Right hindlimb (tissue), 1 donor: ENCODE measurements around the gene GLRX.
A peak's percentile ranks its signal among the peaks of the same experiment; 100 is the strongest.

ENCODE experiments used
- DNase-seq: peaks from one replicate; pipeline ENCODE4 v3.0.0-alpha.2; 2018

Gene GLRX

DNA sequence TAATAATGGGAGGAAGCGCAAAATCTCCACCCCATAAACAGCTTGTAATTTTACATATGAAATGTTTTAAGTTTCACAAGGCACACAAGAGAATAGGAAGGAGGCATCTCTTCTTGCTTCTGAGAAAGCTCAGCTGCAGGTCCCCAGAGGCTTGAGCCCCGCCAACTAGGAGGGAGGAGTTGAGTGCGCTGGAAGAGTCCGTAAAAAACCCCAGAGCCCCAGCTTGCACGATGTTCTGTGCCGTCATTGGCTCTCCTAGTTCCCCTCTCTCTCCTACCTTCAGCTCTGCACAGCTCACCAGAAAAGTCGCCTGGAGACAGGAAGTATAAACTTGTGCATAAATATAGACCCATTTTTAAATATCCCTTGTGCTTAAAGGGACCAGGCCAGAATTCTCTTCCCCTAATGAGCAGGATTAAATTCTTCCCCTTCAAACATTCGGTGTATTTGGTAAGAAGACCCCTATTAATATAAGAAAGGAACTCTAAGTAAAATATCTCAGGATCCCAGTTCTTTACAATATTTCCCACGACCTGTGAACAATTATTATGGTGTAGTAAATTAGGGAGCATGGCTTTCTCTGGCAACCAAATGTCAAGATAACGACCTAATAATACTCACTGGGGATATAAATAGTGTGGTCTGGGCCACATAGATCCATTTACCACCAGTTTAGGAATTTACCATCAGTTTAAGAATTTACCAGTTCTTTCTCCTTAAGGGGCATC lies 13.7 kb downstream of the GLRX start:
- DNase-seq: peak; percentile 86

DNA sequence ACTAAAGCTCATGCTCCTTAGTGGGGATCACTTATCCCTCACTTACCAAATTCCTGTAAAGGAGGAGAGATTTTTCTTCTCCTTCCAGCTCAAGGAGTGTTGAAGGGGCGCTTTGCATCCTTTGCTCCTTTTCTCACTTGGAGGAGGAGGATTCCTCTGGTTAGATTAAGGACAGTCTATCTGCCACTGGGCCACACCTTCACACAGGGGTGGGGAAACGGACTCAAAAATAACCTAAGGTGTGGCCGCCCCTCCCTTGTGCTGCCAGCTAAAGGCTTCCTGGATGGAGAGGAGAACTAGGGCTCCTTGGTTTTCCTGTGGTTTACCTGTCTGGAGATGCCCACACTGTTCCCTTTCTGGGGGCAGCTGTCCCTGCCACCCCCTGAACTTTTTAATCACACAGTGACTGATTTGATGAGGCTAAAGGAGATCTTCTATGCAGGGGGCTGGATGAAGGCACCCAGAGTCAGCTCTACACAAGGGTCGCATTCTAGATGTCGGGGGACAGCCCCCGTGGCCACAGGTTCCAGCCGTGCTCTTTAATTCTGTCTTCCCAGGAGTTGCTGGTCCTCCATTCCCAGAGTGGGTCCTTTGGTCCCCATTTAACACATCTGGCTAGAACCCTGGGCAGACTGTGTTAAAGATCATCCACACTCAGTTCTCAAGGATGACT lies 14.4 kb downstream of the GLRX start:
- no peak for DNase-seq

DNA sequence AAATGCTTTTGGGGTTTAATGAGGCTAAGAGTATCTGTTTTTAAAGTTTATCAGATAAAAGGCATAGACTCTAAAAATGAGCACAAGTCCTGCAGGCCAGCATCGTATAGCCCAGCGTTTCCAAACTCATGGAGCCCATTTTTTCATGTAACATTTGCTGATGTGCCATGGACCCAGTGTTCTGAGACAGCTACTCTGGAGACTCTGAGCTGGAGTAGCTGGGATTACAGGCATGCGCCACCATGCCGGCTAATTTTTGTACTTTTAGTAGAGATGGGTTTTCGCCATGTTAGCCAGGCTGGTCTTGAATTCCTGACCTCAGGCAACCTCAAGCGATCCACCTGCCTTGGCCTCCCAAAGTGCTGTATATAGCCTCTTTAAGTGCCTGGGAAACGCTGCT lies 15.8 kb downstream of the GLRX start:
- no peak for DNase-seq

DNA sequence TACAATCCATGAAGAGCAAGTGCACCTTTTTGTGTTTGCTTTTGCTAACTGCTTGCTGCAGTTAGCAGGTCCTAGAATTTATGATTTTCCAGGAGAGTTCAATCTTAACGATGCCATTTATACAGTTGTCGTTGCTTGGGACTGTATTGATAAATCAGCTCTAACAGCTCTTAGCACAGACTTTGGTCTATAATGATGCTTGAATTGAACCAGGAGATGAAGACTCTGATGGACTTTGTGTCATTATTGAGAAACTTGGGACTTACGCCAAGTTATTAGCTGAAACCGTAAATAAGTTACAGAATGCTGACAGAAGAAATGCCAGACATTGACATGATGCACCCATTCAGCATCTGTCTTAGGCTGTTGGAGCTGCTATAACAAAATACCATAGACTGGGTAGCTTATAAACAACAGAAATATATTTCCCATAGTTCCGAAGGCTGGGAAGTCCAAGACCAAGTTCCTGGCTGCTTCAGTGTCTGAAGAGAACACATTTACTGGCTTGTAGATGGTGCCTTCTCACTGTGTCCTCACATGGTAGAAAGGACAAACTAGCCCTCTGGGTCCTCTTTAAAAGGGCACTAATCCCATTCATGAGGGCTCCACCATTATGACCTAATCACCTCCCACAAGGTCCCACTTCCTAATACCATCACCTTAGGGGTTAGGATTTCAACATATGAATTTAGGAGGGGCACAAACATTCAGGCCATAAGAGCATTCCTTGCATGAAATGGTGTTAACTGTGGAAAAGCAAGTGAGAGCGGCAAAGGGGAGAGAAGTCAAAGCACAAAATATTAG lies 17.6 kb downstream of the GLRX start:
- DNase-seq: no peak

DNA sequence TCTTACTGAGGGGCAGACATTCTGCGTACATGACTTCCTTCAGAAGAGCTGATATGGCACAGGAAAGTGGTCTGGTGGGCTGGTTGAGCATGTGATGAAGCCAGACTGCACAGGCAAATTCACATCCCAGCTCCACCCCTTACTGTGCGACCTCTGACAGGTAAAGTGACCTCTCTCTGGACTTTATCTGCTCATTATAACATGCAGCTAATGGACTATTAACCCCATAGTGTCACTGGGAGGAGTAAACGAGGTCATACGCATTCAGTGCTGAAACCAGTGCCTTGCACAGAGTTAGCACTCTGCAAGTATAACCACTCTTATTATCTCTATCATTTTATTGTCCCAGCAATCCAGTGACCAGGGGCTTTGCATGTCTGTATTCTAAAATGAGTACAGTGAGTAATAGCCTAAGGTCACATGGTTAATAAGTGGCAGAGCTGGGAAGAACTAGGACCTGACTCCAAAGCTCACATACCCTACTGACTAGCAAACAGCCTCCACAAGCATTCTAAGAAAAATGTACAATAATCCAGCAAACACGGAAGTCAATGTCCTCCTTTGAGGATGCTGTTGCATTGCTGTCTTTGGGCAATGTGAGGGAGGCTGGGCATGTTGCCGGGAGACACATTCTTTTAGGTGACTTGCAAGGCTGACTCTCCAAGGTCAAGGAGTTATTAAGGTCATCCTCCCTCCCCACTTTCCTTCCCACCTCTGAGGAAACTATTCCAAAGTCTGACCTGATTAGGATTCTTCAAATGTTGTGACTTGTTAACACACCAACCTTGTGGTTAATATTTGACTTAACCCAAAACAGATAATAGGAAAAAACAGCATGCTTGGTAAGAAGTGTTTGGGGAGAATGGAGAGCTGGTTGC lies 19.0 kb downstream of the GLRX start:
- DNase-seq: no peak

DNA sequence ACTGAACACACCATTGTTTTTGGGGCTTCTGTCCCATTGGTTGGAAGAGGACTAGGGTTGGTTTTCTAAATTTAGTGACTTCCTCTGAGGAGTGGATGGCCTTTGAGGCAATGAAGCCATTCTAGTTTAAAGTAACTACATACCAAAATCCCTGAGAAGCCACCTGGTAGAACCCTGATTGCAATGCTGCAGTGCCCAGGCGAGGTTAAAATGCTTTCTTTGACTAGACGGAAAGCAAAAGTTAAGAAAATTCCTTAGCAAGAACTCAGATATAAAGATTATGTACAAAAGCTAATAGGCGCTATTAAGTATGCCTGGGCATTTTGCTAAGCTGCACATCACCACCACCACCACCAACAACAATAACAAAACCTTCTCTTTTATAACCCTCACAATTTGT lies 20.6 kb downstream of the GLRX start:
- no peak for DNase-seq

DNA sequence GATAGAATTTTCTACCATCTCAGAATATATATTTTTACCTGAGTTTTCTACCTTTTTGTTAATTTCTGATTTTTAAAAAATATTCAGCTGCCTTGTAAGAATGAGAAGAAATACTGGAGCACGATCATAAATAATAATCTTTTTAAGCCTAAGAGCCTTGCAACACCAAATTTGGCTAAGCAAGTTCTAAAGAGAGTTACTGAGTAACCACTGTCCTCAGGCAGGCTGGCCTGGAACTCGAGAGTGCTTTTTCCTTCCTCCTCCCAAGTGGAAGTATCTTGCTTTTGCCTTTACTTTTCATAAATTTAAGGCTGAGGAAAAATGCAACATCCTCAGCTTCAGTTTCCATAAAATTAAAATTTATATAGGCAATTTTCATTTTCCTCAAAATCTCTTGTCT lies 21.0 kb downstream of the GLRX start:
- DNase-seq: no peak

DNA sequence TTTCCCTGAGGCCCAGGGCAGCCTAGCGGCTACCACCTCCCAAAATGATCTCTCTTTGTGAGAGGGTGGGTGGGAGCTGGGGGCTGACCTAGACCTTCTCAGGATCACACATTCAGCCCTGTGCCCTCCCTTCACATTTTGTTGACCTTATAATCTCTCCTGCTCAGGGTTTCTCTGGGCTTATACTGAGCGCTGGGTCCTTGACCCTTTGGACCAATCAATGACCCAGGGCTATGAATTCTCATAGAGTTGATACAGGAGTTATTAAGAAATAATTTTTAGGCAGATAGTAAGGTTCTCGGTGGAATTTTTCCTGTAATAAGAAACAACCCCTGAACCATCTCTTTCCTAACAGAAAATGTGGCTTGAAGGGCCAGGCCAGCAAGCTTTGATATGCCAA lies 22.0 kb downstream of the GLRX start:
- no peak for DNase-seq

DNA sequence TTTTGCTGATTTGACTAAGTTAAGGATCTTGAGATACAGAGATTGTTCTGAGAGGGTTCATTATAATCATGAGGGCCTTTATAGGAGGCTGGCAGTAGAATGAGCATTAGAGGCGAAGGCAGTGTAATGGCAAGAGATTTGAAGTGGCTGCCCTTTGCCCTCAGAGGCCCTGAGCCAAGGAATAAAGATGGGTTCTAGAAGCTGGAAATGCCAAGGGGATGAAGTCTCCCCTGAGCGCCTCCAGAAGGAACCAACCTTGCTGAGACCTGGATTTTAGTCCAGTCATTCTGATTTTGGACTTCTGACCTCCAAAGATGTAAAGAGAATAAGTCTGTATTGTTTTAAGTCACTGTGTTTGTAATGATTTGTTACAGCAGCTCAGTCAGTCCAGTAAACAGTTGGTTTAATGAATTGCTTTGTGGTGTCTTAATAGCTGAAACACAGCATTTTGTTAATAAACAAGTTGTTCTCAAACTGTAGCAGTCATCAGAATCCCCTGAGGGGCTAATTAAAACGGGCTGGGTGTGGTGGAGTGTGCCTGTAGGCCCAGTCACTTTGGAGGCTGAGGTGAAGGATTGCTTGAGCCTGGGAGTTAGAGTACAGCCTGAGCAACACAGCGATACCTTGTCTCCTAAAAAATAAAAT lies 23.2 kb downstream of the GLRX start:
- DNase-seq: no peak

DNA sequence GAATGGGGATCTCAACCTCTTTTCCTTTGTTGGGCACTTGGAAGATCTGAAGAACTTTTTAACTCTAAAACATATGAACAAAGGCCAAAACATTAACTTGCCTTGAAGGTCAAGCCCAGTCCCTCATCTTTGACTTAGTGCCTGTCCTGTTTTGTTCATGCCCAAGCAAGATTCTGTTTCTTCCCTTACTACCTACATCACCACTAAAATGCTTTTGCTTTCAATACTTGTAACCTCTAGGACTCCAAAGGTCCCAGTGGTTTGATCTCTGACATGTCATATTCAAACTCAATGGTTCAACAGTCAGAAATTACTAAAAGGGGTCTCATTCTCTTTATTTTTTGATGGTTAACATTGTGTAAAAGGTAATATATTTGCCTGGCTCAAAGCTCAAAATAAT lies 24.0 kb downstream of the GLRX start:
- no peak for DNase-seq

DNA sequence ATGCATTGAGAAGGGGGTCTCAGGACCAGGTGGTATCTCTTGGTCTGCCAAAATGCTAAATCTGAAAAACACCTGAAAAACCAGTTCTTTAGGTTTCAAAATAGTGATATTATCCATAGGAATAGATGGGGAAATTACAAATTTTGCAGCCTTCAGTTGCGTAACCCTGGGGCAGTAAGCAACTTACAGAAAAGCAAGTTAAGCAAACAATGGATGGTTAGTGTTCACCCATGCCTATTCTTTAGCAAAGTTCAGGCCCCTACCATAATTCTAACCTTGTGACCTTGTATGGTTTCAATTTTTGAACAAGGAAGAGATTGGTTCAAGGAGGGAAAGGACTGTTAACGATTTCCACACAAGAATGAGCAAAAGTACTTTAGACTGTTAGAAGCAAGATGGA lies 24.5 kb downstream of the GLRX start:
- no peak for DNase-seq

DNA sequence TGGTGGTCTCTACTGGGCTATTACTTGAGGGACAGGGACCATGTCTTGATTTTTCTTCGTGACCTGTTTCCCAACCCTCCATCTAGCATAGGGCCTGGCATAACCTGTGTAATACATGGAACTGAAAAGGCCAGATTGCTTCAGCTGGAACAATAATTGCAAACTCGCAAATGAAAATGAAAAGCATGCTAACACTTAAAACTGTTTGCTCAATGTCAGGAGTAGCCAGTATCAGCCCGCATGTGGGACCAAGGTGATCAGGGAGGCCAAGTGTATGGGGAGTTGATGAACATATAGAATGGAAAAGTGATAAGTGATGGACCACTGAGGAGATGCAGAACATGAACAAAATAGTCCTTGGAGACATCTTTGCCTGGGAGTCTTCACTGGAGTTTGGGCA lies 25.2 kb downstream of the GLRX start:
- no peak for DNase-seq

DNA sequence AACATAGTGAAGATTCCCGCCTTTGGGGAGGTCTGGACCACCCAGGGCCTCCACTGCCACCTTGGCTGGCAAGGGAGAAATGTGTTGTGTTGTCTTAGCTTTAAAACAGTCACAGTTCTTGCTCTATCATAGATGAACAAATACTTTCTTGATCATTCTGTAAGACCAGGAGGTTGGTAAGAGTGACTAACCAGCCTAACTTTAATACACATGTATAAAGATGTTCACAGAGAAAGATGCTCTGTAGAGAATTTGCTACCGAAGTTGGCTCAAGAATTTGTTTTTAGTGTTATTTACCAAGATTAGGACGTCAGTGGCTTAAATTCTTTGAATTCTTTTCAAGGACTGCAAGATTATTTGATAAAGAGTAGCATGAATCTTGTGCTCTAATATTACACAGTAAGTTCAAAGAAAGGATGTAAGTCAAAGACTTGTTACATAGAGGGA lies 28.4 kb downstream of the GLRX start:
- no peak for DNase-seq

DNA sequence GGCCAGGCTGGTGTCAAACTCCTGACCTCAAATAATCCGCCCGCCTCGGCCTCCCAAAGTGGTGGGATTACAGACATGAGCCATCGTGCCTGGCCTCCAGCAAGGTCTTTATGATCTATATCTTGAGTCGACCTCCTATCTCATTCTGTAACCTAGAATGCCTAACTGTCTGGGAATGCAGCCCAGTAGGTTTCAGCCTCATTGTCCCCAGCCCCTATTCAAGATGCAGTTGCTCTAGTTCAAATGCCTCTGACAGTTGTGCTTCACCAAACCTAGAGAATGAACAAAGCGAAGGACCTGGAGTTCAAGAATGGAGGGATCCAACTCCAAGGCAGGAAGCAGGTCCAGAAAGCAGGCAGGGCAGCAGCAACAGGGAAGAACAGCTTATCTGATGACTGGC lies 30.8 kb downstream of the GLRX start:
- no peak for DNase-seq

DNA sequence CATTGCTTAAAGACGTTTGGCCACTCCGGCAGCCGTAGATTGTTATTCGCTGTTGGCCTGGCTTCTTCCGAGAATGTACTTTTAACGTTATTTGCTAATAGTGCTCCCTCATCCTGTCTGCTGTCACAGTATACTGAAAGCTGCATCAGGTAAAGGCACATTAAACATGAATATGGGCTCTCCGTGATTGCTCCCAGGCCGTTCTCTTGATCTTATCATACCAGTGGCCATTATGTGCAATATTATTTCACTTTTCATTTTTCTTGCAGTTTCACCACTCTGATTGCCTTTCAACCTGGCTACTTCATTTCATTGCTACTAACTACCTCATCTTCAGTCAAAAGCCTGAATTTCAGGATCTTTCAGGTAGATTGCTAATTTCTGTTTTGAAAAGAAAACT lies 34.0 kb downstream of the GLRX start:
- DNase-seq: no peak

DNA sequence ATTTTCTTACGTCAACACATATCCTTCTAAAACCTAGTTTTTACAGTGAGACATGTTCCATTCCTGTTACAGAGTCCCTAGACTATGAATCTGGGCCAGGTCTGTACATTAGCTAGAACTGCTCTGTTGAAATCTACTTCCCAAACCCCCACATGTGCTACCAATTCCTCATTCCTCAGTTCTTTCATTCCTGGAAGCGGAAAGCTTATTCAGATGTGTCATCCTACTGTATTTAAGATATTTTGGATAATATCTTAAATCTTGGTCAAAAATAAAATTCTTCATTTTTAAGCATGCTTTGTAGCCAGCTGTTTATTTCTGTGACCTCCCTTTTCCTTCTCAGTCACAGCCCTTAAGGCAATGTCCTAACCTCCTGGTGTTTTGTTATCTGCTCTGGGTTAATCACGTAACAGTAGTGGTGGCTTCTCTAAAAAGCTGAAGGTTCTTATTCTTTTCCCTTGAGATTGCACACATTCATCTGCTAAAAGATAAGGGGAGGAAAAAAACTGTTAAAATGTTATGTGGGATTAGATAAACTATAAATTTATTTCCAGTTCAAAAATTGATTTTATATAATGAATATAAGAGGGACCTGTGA lies 35.6 kb downstream of the GLRX start:
- no peak for DNase-seq

DNA sequence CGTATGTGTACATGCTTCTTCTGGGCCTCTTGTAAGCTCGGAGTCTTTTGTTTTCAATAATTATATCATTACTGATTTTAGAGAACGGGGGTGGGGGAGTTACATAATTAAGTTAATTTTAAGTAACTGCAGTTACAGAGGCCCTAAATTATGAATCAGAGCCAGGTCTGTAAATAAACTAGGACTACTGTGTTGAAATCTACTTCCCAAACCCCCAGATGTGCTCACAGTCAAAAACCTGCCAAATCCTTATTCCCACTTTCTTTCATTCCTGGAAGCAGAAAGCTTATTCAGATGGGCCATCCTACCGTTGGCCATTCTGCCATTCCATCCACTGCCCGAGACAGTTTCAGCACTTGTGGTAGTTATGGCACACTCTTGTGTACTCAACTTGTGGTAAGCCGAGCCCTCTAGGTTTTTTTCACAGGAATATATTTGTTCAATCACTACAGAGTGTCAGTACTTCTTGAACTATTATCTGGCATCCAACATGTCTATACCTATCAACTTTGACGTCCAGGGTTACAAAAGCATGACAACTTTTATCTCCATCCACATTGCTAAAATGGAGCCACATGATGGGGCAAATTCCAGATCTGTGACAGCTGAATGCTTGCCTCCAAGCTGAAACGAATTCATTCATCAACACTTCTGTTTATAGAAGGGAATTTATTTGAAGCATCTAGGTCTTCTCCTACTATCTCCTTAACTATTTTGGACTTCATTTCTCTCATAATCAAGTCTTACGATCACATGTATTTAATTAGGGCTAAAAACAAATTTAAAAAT lies 37.8 kb downstream of the GLRX start:
- no peak for DNase-seq

DNA sequence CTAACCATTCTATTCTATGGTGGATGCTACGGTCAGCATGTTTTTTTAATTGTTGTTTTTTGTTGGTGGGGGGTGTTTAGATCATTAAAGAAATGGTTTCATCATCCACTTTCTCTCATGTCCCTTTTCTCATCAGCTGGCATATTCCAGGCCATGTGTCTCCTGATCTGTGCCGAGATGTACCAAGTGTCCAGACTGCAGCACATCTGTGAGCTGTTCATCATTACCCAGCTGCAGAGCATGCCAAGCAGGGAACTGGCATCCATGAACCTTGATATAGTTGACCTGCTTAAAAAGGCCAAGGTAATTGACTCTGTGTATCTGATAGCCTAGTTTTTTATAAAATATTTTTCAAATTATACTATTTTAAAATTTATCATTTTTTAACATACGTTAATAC lies 38.9 kb downstream of the GLRX start:
- DNase-seq: no peak

DNA sequence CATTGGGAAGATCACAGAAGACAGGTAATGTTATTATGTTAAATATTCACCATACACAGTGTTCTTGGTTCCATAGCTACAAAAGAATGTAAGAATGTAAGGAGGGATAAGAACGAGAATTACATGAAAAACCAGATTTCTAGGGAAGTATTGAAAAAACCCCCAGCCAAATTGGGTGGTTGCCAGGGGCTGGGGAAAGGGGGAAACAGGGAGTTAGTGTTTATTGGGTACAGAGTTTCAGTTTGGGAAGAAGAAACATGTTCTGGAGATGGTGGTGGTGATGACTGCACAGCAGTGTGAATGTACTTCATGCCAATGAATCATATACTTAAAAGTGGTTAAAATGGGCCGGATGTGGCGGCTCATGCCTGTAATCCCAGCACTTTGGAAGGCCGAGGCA lies 40.3 kb downstream of the GLRX start:
- no peak for DNase-seq

DNA sequence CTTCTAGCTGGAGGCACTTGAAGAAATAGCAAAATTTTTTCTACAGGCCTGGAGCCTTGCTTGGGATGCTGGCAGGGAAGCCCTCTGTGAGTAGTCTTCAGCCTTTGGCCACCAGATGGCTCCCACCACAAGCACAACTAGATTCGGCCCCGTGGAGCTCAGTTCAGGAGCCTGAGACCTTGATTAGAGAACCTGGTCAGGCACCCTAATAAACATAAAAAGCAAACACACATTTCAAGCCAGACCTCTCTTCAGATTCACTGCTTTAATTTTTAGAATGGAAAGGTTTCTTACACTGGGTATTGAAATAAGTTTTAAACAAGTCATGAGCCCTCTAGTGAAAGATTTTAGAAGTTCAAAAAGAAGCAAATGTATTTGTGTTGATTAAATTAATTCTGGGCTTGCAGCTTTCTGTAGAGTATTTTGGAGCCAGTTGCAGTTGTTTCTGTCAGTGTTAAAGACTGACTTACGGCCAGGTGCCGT lies 41.4 kb downstream of the GLRX start:
- DNase-seq: peak; percentile 77

DNA sequence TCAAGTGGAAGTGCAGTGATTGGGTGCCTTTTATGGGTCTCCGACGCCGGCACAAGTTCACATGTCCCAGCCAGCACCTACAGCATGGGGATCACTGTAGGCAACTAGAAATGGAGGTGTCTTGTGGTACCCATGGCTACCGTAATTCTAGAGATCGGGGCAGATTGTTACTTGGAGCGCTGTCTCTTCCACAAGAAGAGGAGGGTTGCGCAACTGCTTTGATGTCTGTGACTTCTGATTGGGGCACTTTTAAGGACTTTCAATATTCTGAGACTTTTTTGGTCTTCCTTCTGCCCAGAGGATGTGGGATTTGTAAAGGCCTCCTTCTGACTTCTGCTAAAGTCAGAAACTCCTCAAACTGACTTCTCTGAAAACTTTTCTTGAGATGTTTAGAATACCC lies 41.9 kb downstream of the GLRX start:
- DNase-seq: no peak
